Ectodermal cell (in vitro differentiated cells): ENCODE data around the gene DISC1.
"Not testable (repeated sequence)": the region's sequence is repeated elsewhere in the genome, so short reads cannot be mapped to it uniquely, and the experiment has no call there.

Experiments used
- H3K27ac ChIP-seq: 2 replicates; pipeline ENCODE4 v1.7.0; 2013; ENCODE audit warnings: mild to moderate bottlenecking, low read depth, low read length; ENCODE audit not compliant: insufficient read depth, poor library complexity, severe bottlenecking
- H3K27me3 ChIP-seq: 2 replicates; pipeline ENCODE4 v1.7.0; 2013; ENCODE audit warnings: mild to moderate bottlenecking, low read length; ENCODE audit not compliant: insufficient read depth, control insufficient read depth, poor library complexity, severe bottlenecking
- H3K36me3 ChIP-seq: one replicate; pipeline ENCODE4 v1.7.0; 2013; ENCODE audit warnings: low read length; ENCODE audit not compliant: control insufficient read depth, insufficient read depth
- H3K4me1 ChIP-seq: one replicate; pipeline ENCODE4 v1.7.0; 2013; ENCODE audit warnings: low read length; ENCODE audit not compliant: control insufficient read depth, insufficient read depth
- H3K4me3 ChIP-seq: 2 replicates; pipeline ENCODE4 v1.7.0; 2013; ENCODE audit warnings: low read depth, low read length, control low read depth; ENCODE audit not compliant: insufficient read depth
- H3K9me3 ChIP-seq: 2 replicates; pipeline ENCODE4 v1.7.0; 2013; ENCODE audit warnings: mild to moderate bottlenecking, low read length, moderate library complexity; ENCODE audit not compliant: control insufficient read depth
- WGBS, 2 experiments: methylation state at CpG; one replicate each; pipeline ENCODE4 v1.1.7; 2013; ENCODE audit warnings: missing lambda C conversion rate in 2 of 2; 5-methylcytosine and 5-hydroxymethylcytosine counted together

The DISC1 gene

DNA sequence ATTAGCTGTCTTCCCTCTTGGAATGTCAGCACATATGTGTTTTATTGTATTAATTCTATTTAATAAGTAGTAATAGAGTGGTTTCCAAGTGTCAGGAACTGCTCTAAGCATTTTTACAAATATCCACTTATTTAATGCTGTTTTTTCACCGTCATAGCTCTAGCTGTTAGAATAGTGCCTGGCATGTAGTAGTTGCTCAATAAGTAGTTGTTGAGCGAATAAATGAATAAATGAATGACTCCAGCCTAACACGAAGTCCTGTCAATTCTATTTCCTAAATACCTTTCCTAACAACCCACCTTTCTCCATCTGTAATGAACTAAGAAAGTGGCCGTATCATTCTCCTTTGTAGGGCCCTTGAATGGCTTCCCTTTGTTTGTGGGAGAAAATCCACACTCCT is 312.5 kb downstream of the DISC1 start:
- 93 to 97% methylated on average over 2 to 4 of the region's 4 CpGs for WGBS, 2 experiments
- Histone ChIP-seq H3K27me3 (no peaks in the 10 kb centered on the region), H3K36me3 (no peaks in the 10 kb centered on the region), H3K27ac (no peak overlapping the region), H3K4me3 (no peak overlapping the region), H3K4me1 (peaks cover 25% of the 10 kb centered on the region), H3K9me3 (no peaks in the 10 kb centered on the region)

- Histone ChIP-seq H3K27me3 (no peaks in the 10 kb centered on the region), H3K4me1 (peaks cover 22% of the 10 kb centered on the region), H3K9me3 (no peaks in the 10 kb centered on the region), H3K36me3 (no peaks in the 10 kb centered on the region), H3K4me3 (no peak overlapping the region), H3K27ac (no peak overlapping the region)
- 88 to 93% methylated on average over 7 of the region's 7 CpGs for WGBS, 2 experiments
Observed at GRCh38 chr1:231940116-231940515, 313.5 kb downstream of the DISC1 start.

DNA sequence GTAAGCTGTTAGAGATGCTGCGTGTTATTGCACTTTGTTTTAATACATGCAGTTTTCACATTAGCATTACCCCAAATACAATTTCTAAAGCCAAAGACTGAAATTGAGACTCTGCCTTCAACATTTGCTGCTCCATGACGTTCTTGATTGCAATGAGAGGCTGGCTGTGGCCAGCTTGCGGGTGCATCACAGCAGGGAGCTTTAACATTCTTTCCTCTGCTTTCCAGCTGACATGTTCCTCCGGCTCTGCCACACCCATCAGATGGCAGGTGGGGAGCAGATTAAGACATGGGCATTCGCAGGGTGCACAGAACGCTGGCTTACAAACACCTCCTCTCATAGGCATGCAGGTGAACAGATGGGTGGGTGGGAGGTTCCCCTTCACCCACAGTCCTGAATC is 314.1 kb downstream of the DISC1 start:
- 85 to 88% methylated on average over 5 to 6 of the region's 6 CpGs for WGBS, 2 experiments
- no peak overlapping the region for H3K27ac ChIP-seq
- no peaks in the 10 kb centered on the region for H3K36me3 ChIP-seq
- peaks cover 18% of the 10 kb centered on the region for H3K4me1 ChIP-seq
- H3K9me3 ChIP-seq = no peaks in the 10 kb centered on the region
- H3K27me3 ChIP-seq = no peaks in the 10 kb centered on the region
- no peak overlapping the region for H3K4me3 ChIP-seq

- Histone ChIP-seq H3K4me1 (peaks cover under 1% of the 10 kb centered on the region), H3K27ac (no peak overlapping the region), H3K36me3 (no peaks in the 10 kb centered on the region), H3K27me3 (no peaks in the 10 kb centered on the region), H3K4me3 (no peak overlapping the region), H3K9me3 (no peaks in the 10 kb centered on the region)
- 94 to 96% methylated on average over 3 of the region's 3 CpGs for WGBS, 2 experiments
Observed at GRCh38 chr1:231943084-231943483, 316.5 kb downstream of the DISC1 start.

DNA sequence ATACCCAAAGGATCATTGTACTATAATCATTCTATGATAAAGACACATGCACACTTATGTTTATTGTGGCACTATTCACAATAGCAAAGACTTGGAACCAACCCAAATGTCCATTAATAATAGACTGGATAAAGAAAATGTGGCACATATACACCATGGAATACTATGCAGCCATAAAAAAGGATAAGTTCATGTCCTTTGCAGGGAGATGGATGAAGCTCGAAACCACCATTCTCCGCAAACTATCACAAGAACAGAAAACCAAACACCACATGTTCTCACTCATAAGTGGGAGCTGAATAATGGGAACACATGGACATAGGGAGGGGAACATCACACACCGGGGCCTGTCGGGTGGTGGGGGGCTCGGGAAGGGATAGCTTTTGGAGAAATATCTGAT is 321.5 kb downstream of the DISC1 start:
- 91 to 95% methylated on average over 5 of the region's 5 CpGs for WGBS, 2 experiments
- not testable (repeated sequence) for H3K27ac ChIP-seq, H3K36me3 ChIP-seq, H3K9me3 ChIP-seq, H3K4me1 ChIP-seq, H3K27me3 ChIP-seq, H3K4me3 ChIP-seq

DNA sequence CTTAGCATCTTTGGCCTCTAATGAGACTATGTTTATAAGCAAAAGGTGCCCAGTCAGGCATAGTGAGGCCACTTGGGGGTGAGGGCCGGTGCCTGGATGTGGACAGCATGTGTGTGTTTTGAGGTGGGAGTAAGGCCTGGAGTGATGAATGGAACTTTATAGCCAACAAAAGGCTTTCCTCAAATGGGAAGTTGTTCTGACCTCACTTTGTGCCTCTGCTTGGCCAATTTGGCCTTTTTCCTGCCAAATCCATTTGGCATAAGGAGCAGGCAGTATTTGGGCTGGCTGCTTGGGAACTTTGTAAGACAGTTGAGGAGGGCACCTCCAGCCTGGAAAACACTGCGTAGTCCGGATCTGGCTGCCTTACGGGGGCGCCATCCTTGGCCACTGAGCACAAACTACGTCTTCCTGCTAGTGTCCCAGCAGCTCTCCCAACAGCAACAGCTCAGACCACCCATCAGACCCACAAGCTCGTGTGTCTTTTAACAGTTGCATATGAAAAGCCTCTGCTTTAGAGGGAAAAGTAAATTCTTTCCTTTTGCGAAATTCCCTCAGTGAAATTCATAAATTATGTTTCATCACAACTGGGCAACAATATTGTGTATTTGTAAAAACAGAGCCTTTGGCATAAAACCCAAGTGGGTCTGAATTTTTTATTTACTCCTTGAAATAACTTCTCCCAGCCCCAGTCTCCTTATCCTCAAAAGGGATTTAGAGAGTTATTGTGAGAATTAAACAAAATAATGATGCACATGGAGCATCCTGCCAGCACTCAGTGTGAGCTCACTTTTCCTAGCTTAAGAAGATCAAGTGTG is 322.9 kb downstream of the DISC1 start:
- Histone ChIP-seq H3K27ac (no peak overlapping the region), H3K4me3 (no peak overlapping the region), H3K27me3 (no peaks in the 10 kb centered on the region), H3K9me3 (no peaks in the 10 kb centered on the region), H3K36me3 (no peaks in the 10 kb centered on the region), H3K4me1 (peaks cover 6% of the 10 kb centered on the region)
- 61 to 62% methylated on average over 7 of the region's 8 CpGs for WGBS, 2 experiments

DNA sequence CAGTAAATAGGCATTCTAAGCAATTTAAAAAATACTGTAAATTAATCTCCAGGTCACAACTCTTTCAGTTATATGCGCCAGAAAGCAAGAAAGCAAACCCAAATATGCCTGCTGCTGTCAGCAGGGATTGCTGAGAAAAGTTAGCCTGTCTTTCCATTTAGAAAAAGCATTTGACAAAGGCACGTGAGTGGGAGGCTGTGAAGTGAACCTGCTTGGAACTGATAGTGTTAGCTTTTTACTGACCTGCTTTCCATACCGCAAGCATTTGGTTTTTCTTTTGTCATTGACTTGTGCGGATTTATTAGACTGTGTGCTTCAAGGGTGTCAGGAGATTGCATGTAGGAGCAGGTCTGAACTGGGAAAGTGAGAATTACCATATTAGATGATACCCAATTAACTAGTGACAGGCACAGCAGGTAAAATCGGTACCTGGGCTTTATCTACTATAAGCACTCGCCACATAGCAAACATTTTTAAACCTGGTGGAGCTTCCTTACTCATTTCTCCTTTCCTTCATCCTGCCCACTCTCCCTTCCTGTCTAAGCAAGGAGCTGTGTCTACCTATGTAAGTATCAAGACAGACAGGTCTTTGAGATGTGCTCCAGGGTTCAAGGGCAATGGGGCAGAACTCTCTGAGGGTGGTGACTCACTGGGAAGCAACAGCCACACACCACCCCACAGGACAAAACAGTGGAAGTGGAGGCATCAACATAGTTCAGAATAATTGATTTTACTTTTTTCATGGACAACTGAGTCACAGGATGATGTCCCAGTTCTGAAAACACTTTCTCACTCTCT is 323.9 kb downstream of the DISC1 start:
- 87 to 89% methylated on average over 6 of the region's 6 CpGs for WGBS, 2 experiments
- H3K9me3 ChIP-seq = no peaks in the 10 kb centered on the region
- H3K27ac ChIP-seq = no peak overlapping the region
- no peaks in the 10 kb centered on the region for H3K36me3 ChIP-seq
- peaks cover 6% of the 10 kb centered on the region for H3K4me1 ChIP-seq
- no peaks in the 10 kb centered on the region for H3K27me3 ChIP-seq
- H3K4me3 ChIP-seq = no peak overlapping the region

DNA sequence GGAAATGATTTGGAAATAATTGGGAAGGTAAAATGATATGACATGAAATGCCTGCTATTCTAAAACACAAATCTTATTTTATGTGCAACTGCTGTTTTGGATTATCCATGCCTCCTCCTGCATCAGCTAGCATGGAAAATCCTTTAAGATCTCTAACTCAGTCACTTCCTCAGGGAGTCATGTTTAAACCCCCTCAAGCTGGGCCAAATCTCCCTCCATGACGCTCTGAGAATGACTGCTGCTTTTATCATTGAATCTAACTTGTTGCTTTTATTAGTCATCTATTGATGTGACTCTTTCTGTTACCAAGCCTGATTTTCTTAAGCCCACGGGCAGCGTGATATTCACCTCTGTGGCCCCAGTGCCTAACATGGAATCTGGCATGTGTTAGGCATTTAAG is 324.8 kb downstream of the DISC1 start:
- H3K36me3 ChIP-seq = no peaks in the 10 kb centered on the region
- WGBS, 2 experiments = 94 to 99% methylated on average over 3 of the region's 3 CpGs

DNA sequence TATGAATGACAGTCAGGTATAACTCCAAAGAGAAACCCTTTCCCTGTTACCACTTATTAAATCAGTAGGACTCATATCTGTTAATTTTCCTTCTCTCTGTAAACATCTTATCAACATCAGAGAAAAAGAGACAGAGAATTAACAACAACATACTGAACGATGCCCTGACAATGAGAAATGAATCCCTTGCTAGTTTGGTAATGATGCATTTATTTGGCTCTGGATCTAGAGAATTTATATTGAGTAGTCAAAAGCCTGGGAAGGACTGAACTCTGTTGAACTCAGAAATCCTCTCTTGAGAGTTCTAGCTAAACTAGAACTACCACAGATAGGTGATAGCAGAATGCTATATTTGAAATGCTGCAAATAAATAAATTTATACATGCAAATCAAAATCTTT is 325.6 kb downstream of the DISC1 start:
- H3K4me1 ChIP-seq = peaks cover 6% of the 10 kb centered on the region
- no peaks in the 10 kb centered on the region for H3K36me3 ChIP-seq
- no peak overlapping the region for H3K27ac ChIP-seq
- H3K4me3 ChIP-seq = no peak overlapping the region
- 92 to 100% methylated on average over 1 of the region's 1 CpG for WGBS, 2 experiments
- no peaks in the 10 kb centered on the region for H3K27me3 ChIP-seq
- H3K9me3 ChIP-seq = no peaks in the 10 kb centered on the region

More for the DNA sequence above, 324.8 kb downstream of the DISC1 start:
- H3K4me3 ChIP-seq = no peak overlapping the region
- no peaks in the 10 kb centered on the region for H3K9me3 ChIP-seq
- no peaks in the 10 kb centered on the region for H3K27me3 ChIP-seq
- H3K4me1 ChIP-seq = peaks cover 6% of the 10 kb centered on the region
- H3K27ac ChIP-seq = no peak overlapping the region

DNA sequence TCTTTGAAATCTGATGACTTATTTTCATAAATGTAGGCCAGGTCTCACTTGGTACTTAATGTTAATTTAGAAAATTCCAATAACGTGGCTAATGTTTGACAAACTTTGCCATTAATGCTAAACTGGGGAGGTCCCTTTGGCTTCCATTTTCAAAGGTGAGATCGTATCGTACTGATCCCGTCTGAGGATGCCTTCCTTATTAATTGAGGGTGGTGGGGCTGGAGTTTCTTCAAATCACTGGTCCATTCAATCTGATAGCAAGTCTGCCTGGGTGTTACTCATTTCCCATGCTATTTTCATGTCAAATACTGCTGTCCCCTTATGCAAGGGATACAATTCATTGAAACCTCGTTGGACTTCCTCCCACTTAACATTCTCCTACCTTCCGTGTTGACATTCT is 327.1 kb downstream of the DISC1 start:
- Histone ChIP-seq H3K27ac (no peak overlapping the region), H3K9me3 (no peaks in the 10 kb centered on the region), H3K27me3 (no peaks in the 10 kb centered on the region), H3K4me3 (no peak overlapping the region), H3K36me3 (no peaks in the 10 kb centered on the region), H3K4me1 (peaks cover 6% of the 10 kb centered on the region)
- 97 to 98% methylated on average over 6 of the region's 6 CpGs for WGBS, 2 experiments
